Left lung (tissue), 10 donors: ENCODE data around the gene CPHXL. TPM values are rescaled to one million over a fixed set of nuclear protein-coding genes. Genes with fewer than 3 reads are reported as not detected.

Experiments
- ATAC-seq: fragments of 200-7000 bp; cut with Tn5 transposase; one replicate; pipeline ENCODE4 v1.9.1; 2020; ENCODE audit warnings: moderate library complexity
- DNase-seq, 4 donors: peaks; one replicate each; pipeline ENCODE4 v3.0.0-alpha.2; 2013 to 2020
- H3K27ac ChIP-seq, 2 donors: fragments of 200-600 bp; sonication (generic) in 1 of 2; one replicate each; pipeline versions ENCODE4 v1.5.0 to v1.8.0; 2020 to 2021
- H3K27me3 ChIP-seq, 2 donors: fragments of 200-600 bp; sonication (generic) in 1 of 2; one replicate each; pipeline versions ENCODE4 v1.5.0 to v1.8.0; 2020 to 2021
- H3K36me3 ChIP-seq, 2 donors: fragments of 200-600 bp; sonication (generic) in 1 of 2; one replicate each; pipeline versions ENCODE4 v1.5.0 to v1.8.0; 2020 to 2021
- H3K4me1 ChIP-seq, 2 donors: fragments of 200-600 bp; one replicate each; pipeline ENCODE4 v1.8.0; 2021
- H3K4me3 ChIP-seq, 2 donors: fragments of 200-600 bp; sonication (generic) in 1 of 2; one replicate each; pipeline versions ENCODE4 v1.5.0 to v1.8.0; 2020 to 2021; ENCODE audit warnings: mild to moderate bottlenecking in 1 of 2
- H3K9me3 ChIP-seq, 2 donors: fragments of 200-600 bp; sonication (generic) in 1 of 2; one replicate each; pipeline versions ENCODE4 v1.5.0 to v1.8.0; 2020 to 2021
- intact Hi-C, 2 donors: fragments of 100-400 bp; cut with DNase I; formaldehyde crosslinking; loops; one replicate each; pipeline versions ENCODE4 v1.11.2 to v1.14.2; 2022
- polyA plus RNA-seq, 6 donors: library from polyadenylated mRNA; unstranded; fragments of 120-200 nt; gene quantifications; one replicate each; pipeline ENCODE4 v1.2.1, GENCODE V29; 2013; ENCODE audit not compliant: insufficient read length in 6 of 6
- total RNA-seq, 2 donors: library from RNA; stranded (reverse); fragmentation: NEBNext Ultra II Directional; extraction: Animal tissue kit (Norgen Biotek cat#: 25700); gene quantifications; one replicate each; pipeline ENCODE4 v1.2.1, GENCODE V29; 2021
- TF ChIP-seq, protein P1 (sequence below), 2 donors: fragments of 200-600 bp; sonication (generic) in 1 of 2; IDR thresholded peaks; one replicate each; pipeline versions ENCODE4 v1.5.0 to v1.8.0; 2021; ENCODE audit warnings: antibody characterized with exemption in 2 of 2
- donor health status: DM: no; HTN: yes; CAD: no.
- donor health status: DM: no; HTN: no; CAD: no.

CPHXL gene
- total and polyA plus RNA-seq, 8 donors = 0.17 TPM; not detected in 7

DNA sequence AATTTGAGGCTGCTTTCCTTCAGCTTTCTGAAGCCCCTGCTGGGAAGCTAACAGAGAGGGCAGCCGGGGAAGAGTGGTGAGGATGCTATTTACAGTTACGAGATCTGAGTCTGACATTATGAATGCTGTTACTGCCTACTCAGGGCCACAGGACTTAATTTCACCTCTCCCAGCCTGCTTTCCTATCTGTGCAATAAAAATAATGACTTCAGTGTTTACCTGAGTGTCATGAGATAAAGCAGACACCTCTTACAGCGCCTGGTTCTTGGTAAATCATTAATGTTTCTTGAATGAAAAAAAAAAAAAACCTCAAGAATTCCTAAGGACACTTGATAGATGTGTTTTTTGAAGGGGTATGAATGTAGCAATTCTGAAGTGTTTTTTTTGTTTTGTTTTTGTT is 24.2 kb upstream of the CPHXL start:
- Histone ChIP-seq H3K27me3 (no peaks in the 10 kb centered on the region), H3K9me3 (no peaks in the 10 kb centered on the region), H3K4me1 (peaks cover 0 to 9% of the 10 kb centered on the region in 2 donors), H3K27ac (no peak overlapping the region), H3K4me3 (no peak overlapping the region), H3K36me3 (no peaks in the 10 kb centered on the region)
- ATAC-seq = peak; percentile 85
- TF ChIP-seq, protein P1, sequence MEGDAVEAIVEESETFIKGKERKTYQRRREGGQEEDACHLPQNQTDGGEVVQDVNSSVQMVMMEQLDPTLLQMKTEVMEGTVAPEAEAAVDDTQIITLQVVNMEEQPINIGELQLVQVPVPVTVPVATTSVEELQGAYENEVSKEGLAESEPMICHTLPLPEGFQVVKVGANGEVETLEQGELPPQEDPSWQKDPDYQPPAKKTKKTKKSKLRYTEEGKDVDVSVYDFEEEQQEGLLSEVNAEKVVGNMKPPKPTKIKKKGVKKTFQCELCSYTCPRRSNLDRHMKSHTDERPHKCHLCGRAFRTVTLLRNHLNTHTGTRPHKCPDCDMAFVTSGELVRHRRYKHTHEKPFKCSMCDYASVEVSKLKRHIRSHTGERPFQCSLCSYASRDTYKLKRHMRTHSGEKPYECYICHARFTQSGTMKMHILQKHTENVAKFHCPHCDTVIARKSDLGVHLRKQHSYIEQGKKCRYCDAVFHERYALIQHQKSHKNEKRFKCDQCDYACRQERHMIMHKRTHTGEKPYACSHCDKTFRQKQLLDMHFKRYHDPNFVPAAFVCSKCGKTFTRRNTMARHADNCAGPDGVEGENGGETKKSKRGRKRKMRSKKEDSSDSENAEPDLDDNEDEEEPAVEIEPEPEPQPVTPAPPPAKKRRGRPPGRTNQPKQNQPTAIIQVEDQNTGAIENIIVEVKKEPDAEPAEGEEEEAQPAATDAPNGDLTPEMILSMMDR (IDR thresholded peaks at IDR 0.05) = no peak
- intact Hi-C loops = loop anchor here in 1 of 2 donors (10.0 kb wide), 1 partner anchor 276 kb away; no protein-coding TSS in a partner anchor
- no peak for DNase-seq

DNA sequence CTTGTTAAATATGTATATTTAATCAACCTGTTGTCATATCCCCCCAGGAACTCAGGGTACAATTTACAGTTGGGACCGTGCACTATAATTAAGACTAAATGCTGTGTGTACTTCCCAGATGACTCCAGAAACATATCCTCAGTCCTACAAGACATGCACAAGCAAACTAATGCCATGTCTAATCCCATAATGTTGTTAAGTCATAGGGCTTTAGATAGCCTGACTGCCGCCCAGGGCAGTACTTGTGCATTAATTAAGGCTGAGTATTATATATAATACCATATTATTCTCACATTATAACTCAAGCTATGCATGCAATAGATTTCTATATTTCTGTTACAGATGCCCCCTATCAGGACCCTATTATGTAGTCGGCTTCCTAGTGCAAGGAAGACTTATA is 20.1 kb upstream of the CPHXL start:
- Histone ChIP-seq H3K4me1 (no peaks in the 10 kb centered on the region), H3K36me3 (no peaks in the 10 kb centered on the region), H3K4me3 (no peak overlapping the region), H3K27ac (no peak overlapping the region), H3K27me3 (no peaks in the 10 kb centered on the region), H3K9me3 (peaks cover 5 to 19% of the 10 kb centered on the region in 2 donors)
- DNase-seq = no peak
- TF ChIP-seq, protein P1 (IDR thresholded peaks at IDR 0.05) = no peak
- no peak for ATAC-seq
- intact Hi-C loops = no loop called here

DNA sequence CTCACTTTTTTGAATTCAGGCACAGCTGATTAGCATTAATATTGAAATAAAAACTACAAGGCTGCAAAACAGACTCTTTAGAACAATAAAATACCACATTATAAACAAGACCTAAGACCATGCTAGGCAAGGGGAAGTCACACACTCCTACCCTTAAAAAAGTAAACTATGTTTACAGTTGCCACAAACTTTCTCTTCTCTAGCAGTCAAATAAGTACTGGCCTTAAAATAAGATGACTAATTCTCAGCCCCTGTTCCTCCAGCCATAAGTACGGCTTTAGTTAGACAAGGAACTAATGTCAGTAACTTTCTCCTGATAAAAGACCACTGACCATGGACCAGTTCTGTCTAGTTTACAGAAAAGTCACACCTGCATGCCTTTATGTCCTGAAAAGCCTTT is 19.5 kb upstream of the CPHXL start:
- TF ChIP-seq, protein P1 (IDR thresholded peaks at IDR 0.05) = no peak
- intact Hi-C loops = no loop called here
- H3K27me3 ChIP-seq = no peaks in the 10 kb centered on the region

DNA sequence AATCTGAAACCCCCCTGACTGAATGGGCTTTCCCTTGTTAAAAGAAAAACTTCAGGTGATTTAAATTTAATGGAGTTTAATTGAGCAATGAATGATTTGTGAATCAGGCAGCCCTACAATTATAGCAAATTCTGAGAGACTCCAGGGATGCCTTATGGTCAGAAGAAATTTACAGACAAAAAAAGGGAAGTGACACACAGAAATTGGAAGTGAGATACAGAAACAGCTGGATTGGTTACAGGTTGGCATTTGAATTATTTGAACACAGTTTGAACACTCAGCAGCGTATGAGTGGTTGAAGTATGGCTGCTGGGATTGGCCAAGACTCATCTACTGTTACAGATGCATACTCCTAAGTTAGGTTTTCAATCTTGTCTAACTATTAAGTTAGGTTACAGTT is 19.0 kb upstream of the CPHXL start:
- no peak for DNase-seq

More for the DNA sequence above, 19.5 kb upstream of the CPHXL start:
- Histone ChIP-seq H3K27ac (no peak overlapping the region), H3K9me3 (peaks cover 5 to 22% of the 10 kb centered on the region in 2 donors), H3K4me3 (no peak overlapping the region), H3K4me1 (no peaks in the 10 kb centered on the region), H3K36me3 (no peaks in the 10 kb centered on the region)
- ATAC-seq (no peak), DNase-seq (no peak)

DNA sequence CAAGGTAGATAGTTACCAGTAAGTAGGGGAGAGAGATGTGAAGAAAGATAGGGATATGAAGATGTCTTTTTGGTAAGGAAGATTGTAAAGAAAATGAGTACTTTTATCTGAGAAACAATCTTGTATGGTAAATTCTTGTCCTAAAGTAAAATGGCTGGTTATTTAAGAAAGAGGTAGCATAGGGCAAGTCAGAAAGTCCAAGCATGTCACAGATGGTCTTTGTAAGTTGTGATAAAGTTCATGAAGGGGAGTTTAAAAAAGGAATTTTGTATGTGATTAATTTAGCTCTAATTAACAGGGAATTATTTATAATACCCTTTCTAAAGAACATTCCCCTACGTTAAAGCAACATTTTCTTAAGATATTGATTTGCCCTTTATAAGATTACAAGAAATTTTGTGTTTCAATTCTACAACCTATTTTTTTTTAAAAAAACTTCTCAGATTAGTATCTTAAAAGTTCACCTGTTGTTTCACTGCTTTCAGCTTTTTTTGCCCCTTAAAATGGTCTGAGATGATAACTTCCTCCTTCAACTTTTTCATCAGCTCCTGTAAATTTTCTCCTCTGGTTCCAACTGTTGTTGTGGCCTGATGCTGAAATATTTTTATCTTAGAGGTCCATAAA is 16.2 kb upstream of the CPHXL start:
- H3K4me3 ChIP-seq = no peak overlapping the region
- DNase-seq (no peak), ATAC-seq (no peak)
- H3K36me3 ChIP-seq = no peaks in the 10 kb centered on the region
- H3K4me1 ChIP-seq = no peaks in the 10 kb centered on the region
- intact Hi-C loops = no loop called here
- H3K27me3 ChIP-seq = no peaks in the 10 kb centered on the region
- TF ChIP-seq, protein P1 (IDR thresholded peaks at IDR 0.05) = no peak
- H3K27ac ChIP-seq = no peak overlapping the region
- peaks cover 5 to 27% of the 10 kb centered on the region in 2 donors for H3K9me3 ChIP-seq

More for the DNA sequence above, 19.0 kb upstream of the CPHXL start:
- TF ChIP-seq, protein P1 (IDR thresholded peaks at IDR 0.05) = no peak
- intact Hi-C loops = no loop called here
- no peak overlapping the region for H3K4me3 ChIP-seq
- H3K4me1 ChIP-seq = no peaks in the 10 kb centered on the region
- no peaks in the 10 kb centered on the region for H3K36me3 ChIP-seq
- ATAC-seq = no peak
- H3K27me3 ChIP-seq = no peaks in the 10 kb centered on the region
- H3K27ac ChIP-seq = no peak overlapping the region
- peaks cover 5 to 27% of the 10 kb centered on the region in 2 donors for H3K9me3 ChIP-seq
